Epithelial cell of proximal tubule (primary cell): ENCODE data around the gene SARDH. TPM values are rescaled to one million over a fixed set of nuclear protein-coding genes. Genes with fewer than 3 reads are reported as not detected.

Experiments
- DNase-seq: peaks from one replicate; pipeline ENCODE4 v3.0.0-alpha.2; 2011; ENCODE audit warnings: low read depth
- H3K4me3 ChIP-seq: 2 replicates; pipeline ENCODE4 v1.5.1; 2011; ENCODE audit warnings: low read depth, mild to moderate bottlenecking, low read length
- total RNA-seq: library from RNA; depleted of rRNA; stranded (reverse); fragments of >200 nt; gene quantifications from 2 replicates; pipeline ENCODE4 v1.2.3, GENCODE V29; 2015
- TF ChIP-seq, protein P1 (sequence below): conservative IDR thresholded peaks from 2 replicates; pipeline ENCODE4 v1.5.1; 2012; ENCODE audit warnings: low read depth, mild to moderate bottlenecking, low read length

SARDH gene
- total RNA-seq, 1 donor from 2014 or later = 0.92 TPM

DNA sequence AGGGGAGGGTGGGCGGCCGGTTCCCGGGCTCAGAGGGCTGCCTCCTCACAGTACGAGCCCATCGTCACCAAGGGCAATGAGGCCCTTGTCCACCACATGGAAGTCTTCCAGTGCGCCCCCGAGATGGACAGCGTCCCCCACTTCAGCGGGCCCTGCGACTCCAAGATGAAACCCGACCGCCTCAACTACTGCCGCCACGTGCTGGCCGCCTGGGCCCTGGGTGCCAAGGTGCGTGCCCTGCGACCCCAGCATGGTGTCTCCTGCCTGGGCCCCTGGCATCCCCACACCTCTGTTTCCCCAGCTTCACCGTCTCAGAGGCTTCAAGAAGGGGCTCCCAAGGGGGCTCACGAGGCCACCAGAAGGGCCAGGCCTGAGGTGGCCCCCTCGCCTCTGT is 94.8 kb downstream of the SARDH start:
- TF ChIP-seq, protein P1, sequence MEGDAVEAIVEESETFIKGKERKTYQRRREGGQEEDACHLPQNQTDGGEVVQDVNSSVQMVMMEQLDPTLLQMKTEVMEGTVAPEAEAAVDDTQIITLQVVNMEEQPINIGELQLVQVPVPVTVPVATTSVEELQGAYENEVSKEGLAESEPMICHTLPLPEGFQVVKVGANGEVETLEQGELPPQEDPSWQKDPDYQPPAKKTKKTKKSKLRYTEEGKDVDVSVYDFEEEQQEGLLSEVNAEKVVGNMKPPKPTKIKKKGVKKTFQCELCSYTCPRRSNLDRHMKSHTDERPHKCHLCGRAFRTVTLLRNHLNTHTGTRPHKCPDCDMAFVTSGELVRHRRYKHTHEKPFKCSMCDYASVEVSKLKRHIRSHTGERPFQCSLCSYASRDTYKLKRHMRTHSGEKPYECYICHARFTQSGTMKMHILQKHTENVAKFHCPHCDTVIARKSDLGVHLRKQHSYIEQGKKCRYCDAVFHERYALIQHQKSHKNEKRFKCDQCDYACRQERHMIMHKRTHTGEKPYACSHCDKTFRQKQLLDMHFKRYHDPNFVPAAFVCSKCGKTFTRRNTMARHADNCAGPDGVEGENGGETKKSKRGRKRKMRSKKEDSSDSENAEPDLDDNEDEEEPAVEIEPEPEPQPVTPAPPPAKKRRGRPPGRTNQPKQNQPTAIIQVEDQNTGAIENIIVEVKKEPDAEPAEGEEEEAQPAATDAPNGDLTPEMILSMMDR = no peak
- no peak overlapping the region for H3K4me3 ChIP-seq
- no peak for DNase-seq

DNA sequence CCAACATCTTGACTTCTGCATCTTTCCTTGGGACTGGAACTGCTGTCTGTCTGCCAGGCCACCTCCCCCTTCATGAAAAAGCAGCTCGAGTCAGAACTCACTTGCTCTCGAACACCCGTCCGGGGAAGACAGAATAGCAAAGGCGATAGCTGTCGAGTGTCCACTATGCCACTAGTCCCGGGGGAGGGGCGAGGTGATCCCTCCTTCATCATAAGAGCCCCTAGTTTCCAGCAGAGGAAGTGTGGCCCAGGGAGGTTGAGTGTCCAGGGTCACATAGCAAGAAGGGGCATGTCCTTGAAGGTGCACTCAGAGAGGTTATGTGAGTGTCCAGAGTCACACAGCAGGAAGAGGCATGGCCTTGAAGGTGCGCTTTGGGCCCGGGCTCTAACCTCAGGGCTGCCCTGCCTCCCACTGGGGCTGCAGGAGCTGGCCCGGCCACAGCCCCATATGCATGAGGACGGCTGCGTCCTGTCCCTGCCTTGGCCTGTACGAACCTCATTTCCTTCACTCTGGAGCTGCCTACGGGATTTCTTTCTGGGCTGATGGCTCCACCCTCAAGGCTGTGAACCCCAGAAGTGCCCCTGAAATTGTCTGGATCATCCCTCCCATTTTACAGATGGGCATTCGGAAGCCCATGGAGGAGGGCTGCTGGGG is 95.3 kb downstream of the SARDH start:
- TF ChIP-seq, protein P1 = no peak
- no peak overlapping the region for H3K4me3 ChIP-seq
- no peak for DNase-seq

DNA sequence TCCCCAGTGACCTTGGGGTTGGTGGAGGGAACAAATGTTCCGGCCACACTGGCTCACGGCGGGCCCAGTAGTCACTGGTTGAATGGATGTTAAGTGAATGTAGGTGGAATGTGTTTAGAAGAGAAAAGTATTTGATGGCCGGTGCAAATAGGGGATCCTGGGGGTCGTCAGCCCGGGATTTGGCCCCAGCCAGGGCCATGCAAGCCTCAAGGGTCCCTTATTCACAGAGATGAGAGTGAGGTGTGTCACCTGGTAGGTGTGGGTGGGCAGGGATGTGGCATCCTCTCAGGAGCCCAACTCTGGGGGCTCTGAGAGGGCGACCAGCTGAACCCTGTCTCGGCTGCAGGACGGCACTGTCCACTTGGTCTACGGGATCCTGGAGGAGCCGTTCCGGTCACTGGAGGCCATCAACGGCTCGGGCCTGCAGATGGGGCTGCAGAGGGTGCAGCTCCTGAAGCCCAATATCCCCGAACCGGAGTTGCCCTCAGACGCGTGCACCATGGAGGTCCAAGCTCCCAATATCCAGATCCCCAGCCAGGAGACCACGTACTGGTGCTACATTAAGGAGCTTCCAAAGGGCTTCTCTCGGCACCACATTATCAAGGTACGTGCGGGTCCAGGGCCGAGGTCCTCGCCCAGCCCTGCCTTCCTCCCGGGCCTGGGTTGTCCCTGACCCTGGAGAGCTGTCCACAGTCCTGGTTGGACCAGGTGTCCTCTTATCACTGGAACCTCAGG is 96.1 kb downstream of the SARDH start:
- DNase-seq = no peak
- TF ChIP-seq, protein P1 = no peak
- H3K4me3 ChIP-seq = no peak overlapping the region

DNA sequence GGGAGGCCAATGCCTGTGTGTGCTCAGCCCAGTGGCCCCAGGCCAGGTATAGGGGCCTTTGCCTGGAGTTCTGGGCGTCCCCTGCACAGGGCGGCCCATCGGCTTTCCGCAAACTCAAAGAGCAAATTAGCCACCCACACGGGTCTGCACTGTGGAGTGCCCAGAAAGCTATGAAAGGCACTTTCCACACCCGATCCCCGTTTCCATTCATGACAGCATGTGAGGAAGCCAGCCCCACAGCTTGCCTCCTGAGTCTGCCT is 96.8 kb downstream of the SARDH start:
- DNase-seq = no peak
- TF ChIP-seq, protein P1 = no peak

DNA sequence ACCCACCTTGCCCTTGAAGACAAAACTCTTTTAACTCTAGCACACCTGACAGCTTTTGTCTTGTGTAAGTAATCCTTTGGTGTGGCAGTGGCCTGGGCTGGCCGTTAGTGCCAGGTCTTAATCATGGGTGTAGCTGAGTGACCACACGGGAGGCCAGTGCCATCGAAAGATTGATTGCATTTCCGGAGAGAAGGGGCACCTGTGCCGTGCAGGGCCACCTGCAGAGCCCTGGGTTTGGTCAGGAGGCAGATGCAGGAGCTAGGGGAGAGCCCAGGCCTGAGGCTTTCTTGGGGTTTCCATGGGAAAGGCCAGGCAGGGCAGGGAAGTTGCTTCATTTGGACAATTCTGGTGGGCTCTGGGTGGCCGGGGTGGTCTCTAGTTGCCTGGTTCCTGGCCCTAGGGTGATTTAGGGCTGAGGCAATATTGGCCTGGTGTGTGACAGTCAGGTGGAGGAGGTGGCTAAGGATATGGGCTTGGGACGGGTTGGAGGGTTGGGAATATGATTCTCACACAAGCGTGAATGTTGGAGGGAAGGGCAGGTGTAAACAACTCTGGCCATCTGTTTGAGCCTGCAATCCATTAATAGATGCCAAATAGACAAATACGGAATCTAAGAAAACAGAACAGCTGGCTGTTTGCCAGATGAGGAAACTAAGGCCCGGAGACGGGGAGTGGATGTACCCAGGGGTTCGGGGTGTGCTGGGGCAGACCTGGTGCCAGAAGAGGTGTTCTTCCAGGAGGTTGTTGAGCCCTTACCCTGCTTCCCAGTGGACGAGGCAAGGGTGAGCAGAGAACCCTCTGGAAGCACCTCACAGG is 97.4 kb downstream of the SARDH start:
- TF ChIP-seq, protein P1 = no peak
- DNase-seq = no peak
- H3K4me3 ChIP-seq = no peak overlapping the region

More for the DNA sequence above, 96.8 kb downstream of the SARDH start:
- H3K4me3 ChIP-seq = no peak overlapping the region

DNA sequence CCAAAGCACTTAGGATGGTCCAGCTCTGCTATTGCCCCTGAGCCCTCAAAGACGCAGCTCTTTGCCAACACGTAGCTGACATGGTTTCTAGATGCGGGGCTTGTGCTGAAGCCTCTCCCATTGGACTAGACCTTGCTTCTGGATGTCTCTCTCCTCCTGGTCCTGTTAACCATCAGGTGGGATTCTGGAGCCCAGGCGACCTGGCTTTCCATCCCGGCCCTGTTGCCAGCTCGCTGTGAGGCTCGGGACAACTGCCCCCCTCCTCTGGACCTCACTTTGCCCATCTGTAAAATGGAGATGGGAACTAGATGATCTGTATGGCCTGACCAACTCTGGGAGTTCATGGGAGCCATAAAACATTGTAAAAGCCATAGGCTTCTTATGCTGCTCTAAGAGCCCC is 98.0 kb downstream of the SARDH start:
- DNase-seq = no peak
- TF ChIP-seq, protein P1 = no peak
- no peak overlapping the region for H3K4me3 ChIP-seq
